Middle frontal gyrus (tissue), 1 donor: ENCODE results near the gene CDKN2B.
"Not testable (repeated sequence)": the region's sequence is repeated elsewhere in the genome, so short reads cannot be mapped to it uniquely, and the experiment has no call there.

ENCODE experiments used
- DNase-seq: peaks from one replicate; pipeline ENCODE4 v3.0.0-alpha.2; 2015; ENCODE audit warnings: low spot score; ENCODE audit errors: extremely low spot score

Gene CDKN2B

DNA sequence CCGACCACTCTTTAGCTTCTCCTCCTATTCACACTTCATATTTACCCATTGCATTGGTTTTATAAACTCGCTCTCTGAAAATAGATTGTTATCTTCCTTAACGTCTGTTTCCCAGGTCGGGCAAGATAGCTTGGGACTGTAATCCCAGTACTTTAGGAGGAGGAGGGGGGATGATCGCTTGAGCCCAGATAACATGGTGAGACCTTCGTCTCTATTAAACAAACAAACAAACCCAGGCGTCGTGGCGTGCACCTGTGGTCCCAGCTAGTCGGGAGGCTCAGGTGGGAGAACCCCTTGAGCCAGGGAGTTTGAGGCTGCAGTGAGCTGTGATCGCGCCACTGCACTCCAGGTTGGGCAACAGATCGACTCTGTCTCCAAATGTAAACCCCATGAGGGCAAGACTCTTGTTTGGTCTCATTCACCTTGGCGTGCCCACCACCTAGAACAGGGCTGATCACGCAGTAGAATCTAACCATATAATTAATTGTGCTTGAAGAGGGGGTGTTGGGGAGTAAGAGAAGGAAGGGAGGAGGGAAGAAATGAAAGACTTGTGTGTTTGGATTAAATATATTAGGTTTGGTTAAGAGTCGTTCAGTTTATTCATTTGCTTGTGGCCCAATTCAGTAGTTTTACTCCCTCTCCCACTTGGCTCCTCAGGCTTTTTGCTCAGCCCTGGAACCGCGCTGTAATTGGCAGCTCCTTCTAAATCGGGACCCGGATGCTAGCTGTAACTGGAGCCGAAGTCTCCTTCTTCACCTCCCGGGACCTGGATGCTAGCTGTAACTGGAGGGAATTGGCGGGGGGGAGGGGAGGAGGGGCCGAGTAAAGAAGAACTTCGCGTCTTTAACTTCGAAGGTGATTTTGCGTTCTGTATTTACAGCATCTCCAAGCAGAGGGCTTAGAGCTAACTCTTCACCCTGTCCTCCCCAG, 39.8 kb downstream of the CDKN2B start:
- no peak for DNase-seq

DNA sequence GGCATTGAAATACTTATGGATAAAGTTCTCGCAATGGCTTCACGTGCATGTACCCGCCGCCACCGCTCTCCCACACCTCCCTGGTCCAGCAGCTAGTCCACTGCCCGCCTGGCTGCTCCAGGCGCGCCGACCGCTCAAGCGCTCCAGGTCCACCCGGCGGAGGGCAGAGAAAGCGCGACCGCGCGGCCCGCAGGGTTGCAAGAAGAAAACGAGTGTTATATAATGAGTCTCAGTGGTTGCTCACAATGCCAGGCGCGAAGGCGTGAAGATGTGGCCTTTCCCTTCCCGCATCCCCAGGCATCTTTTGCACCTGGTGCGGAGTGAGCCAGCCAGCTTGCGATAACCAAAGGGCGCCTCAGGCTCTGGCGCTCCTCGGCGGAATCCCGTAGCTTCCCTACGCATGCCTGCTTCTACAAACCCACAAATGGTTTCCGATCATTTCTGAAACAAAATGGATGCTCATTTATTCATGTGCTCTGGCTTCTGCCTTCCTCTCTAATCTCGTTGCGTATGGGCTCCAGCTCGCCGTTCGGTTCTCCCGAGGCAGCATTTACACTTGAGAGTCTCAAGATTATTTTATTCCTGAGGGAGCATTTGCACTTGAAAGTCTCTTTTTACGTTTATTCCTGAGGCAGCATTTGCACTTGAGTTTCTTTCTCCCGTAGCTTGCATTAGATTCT, 40.6 kb downstream of the CDKN2B start:
- DNase-seq: no peak

DNA sequence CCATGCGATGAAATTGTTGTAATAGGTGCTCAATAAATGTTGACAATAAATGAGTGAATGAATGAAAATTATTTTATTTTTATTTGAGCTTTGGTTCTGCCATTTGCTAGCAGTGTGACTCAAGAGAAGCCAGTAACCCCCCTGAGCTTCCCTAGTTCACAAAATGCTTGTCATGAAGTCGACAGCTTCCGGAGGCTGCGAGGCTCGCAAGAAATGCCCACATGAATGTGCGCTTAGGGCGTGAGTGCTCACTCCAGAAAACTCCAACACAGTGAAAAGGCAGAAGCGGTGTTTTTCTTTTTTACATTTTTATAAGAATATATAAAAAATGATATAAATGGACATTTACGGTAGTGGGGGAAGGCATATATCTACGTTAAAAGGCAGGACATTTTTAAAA, 41.4 kb downstream of the CDKN2B start:
- no peak for DNase-seq

DNA sequence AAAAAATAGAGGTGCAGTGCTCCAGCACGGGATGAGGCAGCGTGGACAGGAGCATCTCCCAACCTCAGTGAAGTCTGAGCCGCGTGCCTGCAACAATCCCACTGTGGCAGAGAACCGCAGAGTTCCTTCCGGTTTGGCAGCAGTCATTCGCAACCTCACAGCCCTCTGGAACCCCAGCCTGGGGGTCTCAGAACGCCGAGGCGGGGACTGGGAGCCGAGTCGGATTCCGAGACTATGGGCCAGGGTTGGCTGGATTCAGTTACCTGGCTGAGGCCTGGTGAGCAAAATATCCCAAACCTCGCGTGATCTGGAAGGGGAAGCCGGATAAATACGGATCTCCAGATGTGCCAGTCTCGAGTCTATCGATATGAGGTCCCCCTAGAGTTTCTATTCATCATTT, 41.9 kb downstream of the CDKN2B start:
- DNase-seq: no peak

DNA sequence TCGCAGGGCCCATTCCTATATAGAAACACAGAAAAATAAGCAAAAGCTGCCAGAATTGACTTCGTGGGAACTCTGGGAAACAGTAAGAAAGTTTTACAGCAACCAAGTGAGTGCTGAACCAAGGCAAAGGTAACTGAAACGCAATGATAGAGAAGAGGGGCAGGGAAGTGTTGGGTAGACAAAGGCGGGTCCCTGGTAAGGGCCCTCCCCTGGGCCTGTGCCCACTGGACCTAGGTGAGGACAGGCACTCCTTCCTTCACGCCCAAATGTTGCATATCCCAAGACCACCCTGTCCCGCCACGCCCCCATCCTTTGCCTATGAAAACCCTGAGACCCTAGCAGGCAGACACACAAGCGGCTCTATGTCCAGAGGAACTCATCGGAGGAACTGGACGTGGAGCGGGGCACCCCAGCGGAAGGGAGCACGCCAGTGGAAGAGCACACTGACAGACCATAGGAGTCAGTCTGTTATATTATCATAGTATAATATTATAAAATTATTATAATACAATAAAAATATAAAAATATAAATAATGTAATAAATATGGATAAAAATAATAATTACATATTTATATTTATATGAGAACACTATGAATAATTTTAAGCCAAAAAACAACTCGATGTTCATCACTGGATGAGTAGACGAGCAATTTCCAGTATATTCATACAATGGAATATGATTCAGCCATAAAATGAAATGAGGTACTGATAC, 42.8 kb downstream of the CDKN2B start:
- no peak for DNase-seq

DNA sequence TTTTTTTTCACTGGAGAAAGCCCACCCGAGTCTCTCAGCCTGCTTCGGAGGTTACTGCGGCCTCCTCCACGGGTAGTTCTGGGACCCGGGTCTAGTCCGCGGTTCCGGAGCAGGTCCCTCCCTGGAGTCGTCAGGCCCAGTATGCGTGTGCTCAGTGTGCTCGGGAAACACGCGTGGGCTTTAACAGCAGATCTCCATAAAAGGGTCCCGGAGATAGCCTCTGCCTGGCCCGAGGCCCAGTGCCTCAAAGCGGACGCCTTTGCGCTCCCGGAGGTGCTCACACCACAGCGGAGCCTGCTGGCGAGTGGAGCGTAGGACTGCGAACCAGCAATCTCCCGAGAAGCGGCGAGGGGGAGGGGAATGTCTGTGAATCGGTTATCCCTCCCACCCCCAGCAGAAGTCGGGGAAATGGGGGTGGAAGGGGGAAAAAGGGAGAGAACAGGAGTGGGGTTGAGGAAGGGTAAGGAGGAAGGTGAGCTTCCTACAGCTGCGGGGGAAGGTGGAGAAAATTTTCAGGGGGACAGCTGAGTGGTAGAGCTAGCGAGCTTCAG, 43.6 kb downstream of the CDKN2B start:
- no peak for DNase-seq

DNA sequence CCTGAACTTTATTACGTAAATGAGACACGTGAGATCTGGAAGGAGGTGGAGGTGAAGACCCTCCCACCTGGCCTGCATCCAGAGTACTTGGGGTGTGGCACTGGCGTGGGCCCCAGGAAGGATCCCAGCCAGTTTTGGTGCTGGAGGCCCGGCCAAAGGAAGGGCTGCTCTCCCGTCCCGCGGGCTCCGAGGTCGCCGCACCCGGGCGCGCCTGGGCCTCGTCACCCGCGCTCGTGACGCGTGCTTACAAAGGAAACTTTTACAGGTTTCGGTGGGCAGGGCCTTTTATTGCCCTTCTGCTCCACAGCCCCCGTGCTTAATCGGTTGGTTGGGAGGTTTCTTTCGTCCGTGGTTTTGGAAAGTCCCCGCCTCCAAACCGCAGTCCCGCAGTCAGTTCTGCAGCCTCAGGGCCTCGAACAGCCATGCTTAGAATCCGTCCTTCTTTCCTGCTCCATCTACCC, 44.1 kb downstream of the CDKN2B start:
- no peak for DNase-seq

DNA sequence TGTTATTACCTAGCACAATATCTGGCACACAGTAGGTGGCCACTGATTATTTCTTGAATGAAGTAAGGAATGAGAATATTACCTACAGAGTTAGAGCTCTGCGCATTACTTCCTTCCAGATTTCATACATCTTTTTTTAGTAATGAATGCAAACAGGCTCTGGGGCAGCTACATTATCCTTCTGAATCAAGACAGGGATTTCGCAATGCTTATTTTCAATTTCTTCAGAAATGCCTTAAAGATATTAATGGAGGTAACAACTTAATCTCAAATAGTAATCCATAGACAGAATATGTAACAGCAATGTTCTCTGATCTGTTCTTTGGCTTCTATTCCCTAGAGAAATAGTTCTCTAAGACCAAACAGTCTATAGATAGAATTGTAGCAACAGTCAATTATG, 47.5 kb downstream of the CDKN2B start:
- no peak for DNase-seq

DNA sequence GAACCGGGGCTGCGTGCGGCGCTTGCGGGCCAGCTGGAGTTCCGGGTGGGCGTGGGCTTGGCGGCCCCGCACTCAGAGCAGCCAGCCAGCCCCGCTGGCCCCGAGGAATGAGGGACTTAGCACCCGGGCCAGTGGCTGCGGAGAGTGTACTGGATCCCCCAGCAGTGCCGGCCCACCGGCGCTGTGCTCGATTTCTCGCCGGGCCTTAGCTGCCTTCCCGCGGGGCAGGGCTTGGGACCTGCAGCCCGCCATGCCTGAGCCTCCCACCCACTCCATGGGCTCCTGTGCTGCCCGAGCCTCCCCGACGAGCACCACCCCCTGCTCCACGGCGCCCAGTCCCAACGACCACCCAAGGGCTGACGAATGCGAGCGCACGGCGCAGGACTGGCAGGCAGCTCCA, 49.8 kb downstream of the CDKN2B start:
- DNase-seq: not testable (repeated sequence)

DNA sequence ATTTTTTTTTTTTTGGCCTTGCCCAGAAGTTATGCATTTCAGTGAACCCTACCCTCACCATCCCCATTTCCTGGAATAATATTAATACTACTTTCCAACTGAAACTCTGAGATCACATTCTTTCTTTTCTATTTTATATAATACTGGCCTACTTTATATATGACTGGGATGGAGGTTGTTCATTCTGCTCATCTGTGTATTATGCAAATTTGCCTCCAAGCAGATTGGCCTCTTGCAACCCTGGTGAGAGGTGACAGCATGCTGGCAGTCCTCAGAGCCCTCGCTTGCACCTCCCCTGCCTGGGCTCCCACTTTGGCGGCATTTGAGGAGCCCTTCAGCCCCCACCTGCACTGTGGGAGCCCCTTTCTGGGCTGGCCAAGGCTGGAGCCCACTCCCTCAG, 50.3 kb downstream of the CDKN2B start:
- DNase-seq: no peak
